ENCODE data around the gene CHMP2B.

Gene CHMP2B, protein sequence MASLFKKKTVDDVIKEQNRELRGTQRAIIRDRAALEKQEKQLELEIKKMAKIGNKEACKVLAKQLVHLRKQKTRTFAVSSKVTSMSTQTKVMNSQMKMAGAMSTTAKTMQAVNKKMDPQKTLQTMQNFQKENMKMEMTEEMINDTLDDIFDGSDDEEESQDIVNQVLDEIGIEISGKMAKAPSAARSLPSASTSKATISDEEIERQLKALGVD

GRCh38 chr3:87227104-87227834 lies at the start of gene CHMP2B:
CHMP2B (plus strand) TSS chr3:87227309; CDS start chr3:87227523, 214 bp downstream.
- peak; percentile 88 to 89 for DNase-seq

DNA sequence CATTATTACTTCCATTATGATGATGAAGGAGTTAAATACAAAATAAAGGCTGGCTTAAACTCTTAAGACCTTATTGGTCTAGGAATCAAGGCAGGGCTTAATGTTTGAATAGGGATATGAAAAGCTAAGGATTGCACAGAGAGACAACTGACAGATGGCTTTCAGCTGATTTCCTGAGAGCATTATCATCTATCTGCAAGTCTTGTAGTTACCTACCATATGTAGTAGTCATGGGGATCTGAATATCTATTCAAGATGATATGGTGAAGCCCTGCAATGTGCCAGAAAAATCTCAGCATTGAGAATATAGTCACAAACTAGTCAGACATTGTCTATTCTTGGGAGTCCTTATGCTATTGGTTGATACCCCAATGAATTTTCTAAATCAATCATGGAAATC lies 47.5 kb upstream of the CHMP2B start:
- no peak for DNase-seq

DNA sequence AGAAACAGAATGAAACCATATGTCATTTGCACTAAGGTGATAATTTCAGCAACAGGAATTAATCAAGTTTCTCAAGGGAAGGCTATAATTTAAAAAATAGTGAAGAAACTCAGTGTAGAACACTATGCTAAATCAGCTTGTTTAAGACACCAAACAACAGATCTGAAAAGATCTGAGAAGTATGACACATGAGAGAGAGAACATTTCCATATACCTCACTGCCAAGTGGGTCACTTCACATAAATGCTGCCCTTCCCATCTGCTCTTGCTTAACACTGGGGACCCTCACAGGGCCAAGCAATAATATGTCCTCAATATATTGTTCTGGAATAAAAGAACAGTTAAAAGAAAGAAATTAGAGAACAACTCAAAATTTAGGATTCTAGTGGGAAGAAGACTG lies 45.6 kb upstream of the CHMP2B start:
- DNase-seq: no peak

DNA sequence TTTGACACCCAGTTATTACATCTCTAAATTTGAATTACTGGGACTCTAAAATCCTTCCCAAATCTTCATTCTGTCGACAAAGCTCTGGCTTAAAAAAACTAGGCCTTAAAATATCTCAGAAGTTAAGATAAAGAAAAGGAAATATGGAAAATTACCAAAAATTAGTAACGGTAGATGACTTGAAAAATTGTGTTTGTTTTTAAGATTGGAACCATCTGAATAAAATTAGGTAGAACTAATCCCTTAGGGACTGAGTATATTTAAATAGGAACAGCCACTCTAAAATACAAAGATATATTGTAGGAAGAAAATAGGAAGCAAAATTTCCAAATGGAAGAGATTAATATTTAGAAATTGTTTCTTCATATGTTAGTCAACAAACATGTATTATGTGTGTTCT lies 45.1 kb upstream of the CHMP2B start:
- DNase-seq: no peak

- DNase-seq: no peak
These were observed 40.4 kb upstream of the CHMP2B start for GRCh38 chr3:87186608-87187159.

DNA sequence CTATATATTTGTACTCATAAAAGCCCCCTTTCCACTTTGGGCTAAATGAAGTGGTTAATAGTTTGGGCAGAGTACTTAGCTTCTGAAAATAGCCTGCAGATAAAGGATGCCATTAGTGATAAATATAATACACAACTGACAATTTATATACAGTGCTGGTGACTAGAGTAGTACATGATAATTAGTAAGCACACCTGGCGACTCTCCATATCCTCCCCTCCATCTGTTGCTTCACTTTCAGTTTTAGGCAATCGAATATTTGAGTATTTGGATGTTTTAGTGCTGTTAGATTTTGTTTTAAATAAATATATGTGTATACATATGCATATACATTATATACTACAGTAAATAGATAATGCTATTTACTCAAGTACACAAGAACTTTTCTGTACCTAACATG lies 35.9 kb upstream of the CHMP2B start:
- DNase-seq: no peak

DNA sequence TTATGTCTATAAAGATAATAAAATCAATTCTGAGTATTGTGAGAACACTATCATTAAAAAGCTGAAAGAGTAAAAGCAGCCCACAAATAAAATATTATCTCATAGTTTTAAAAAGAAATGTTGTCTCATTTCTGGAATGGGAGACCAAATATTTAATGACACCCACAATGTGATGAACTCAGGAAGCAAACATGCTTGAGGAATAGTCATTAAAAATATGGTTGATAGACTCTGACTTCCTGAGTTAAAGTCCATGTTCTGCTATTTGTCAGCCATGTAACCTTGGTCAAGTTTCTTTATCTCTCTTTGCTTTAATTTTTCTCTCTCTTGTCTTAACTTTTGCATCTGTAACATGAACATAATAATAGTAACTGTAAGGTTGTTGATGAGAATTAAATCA lies 35.5 kb upstream of the CHMP2B start:
- DNase-seq: no peak

DNA sequence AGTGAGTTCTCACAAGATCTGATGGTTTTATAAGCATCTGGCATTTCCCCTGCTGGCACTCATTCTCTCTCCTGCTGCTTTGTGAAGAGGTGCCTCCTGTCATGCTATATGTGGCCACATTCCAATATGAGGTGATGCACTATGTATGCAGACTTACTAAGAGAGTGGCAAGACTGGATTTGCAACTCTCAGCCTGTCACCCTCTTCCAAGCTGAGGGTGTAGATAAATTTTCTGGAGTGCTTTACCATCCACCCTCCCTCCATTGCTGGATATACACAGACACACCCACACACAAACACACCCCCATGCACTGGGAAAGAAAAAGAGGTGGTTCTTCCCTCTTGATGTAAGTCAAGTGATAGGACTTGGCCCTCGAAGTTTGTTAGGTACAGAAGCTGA lies 30.2 kb upstream of the CHMP2B start:
- no peak for DNase-seq

DNA sequence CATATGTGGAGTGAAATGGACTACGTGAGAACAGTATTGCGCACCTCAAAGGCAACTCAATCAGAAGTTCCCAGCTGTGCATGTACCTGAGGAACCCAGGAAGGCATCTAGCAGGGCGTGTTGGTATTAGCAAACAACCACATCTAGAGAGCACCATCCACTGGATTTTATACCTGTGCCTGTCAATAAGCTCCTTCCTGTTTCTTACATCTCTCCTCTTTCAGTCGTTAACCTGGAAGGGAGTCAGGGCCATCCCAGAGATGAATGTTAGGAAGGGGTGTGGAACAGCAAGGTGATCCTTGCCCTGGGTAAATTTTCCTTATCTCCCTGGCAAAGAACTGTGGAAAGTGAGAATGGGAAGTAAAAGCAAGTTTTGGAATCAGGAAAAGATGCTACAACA lies 29.6 kb upstream of the CHMP2B start:
- DNase-seq: no peak

DNA sequence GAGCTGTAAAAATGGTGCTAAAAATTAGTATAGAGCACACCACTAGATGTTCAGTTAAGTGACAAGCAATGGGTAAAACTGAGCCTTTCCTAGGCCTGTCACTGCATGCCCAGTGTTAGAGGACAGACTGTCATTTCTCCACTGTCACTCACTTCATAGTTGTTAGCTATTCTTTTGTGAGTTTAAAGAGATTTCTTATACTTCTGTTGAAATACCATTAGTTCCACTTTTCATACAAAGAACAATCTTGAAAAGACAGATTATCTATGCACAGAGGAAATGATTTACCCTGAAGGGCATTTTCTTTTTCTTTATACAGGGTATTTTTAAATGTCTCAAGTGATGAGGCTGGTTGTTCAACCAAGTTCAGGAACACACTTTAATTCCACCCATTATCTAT lies 28.3 kb upstream of the CHMP2B start:
- DNase-seq: no peak

GRCh38 chr3:87199628-87200027 lies 27.5 kb upstream of the CHMP2B start:
- no peak for DNase-seq

- DNase-seq: no peak
These were observed 27.0 kb upstream of the CHMP2B start for GRCh38 chr3:87200060-87200647.

- no peak for DNase-seq
These were observed 25.4 kb upstream of the CHMP2B start for GRCh38 chr3:87201727-87202126.

GRCh38 chr3:87203809-87204208 lies 23.3 kb upstream of the CHMP2B start:
- DNase-seq: no peak

DNA sequence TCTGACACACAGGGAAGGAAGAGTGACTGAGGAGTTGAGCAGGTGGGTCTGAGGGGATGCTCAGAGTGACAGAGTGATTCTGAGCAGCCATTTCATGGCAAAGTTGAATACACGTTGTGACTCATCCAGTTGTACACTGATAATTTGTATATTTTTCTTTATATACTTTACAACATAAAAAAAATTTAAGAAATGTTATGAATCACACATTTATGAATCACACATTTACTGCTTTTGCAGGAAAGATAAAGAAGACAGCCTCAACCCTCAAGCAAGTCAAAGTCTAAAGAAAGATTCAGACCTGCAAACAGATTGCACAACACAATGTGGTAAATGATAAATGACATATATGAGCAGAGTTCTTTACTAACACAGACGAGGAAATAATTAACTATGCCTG lies 21.0 kb upstream of the CHMP2B start:
- no peak for DNase-seq

GRCh38 chr3:87206635-87207034 lies 20.5 kb upstream of the CHMP2B start:
- DNase-seq: no peak

GRCh38 chr3:87207460-87207859 lies 19.6 kb upstream of the CHMP2B start:
- DNase-seq: no peak

- DNase-seq: no peak
These were observed 18.0 kb upstream of the CHMP2B start for GRCh38 chr3:87209111-87209510.

GRCh38 chr3:87218560-87218959 lies 8.5 kb upstream of the CHMP2B start:
- no peak for DNase-seq

DNA sequence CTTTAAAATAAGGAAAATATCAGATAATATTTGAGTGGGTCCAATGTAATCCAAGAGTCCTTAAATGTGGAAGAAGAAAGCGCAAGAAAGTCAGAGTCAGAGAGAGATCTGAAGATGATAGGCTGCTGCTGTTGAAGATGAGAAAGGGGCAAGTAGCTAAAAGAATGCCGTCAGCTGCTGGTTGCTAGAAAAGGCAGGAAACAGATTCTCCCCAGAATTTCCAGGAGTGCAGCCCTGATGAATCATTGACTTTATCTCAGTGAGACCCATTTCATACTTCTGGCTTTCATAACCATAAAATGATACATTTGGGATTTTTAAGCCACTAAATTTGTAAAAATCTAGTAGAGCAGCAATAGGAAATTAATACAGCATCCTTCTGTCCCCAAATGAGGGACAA lies 7.5 kb upstream of the CHMP2B start:
- DNase-seq: no peak

GRCh38 chr3:87225659-87226058 lies 1.4 kb upstream of the CHMP2B start:
- no peak for DNase-seq

DNA sequence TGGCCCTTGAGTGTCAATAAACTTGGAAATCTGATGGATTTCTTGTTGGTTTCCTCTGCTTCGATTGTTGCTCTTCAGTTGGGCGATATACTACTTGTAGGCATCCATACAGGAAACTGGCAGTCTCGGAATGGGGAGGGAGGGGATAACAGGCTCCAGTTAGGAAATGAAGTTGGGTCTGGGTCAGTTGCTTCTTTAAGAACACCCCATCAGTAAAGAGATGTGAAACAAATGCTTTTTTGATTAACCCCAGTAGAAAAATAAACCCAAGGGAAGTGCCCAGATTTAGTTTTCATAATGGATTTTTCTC lies 681 bp downstream of the CHMP2B start:
- no peak for DNase-seq

GRCh38 chr3:87228316-87228715 lies 1.2 kb downstream of the CHMP2B start:
- DNase-seq: no peak

DNA sequence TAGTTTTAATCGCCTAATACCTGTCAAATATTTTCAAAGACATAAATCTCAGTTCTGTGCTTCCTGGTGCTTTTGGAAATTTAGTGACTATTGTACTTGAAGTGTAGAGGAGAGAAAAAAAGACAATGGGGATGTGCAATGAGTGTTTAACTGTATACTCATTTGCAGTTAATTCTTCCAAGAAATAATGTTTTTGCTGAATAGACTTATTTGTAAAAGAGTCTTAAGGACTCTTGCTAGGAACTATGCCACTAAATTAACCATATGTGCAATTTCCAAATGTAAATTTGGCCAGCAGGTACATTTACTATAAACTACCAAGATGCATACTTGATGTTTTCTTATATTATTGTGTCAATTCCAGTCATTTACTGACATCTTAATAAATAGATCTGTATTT lies 2.0 kb downstream of the CHMP2B start:
- no peak for DNase-seq

Data from activated CD4-positive, alpha-beta T cell treated with anti-CD3 and anti-CD28 coated beads, Interleukin-2, amount 50 U/mL, for 4 hours (primary cell).